GM12874 (cell line): Measurements from ENCODE around the gene BBLN.

Experiments used
- CTCF ChIP-seq: IDR thresholded peaks from 2 replicates; pipeline ENCODE4 v1.5.1; 2011; ENCODE audit warnings: low read depth, mild to moderate bottlenecking, control low read depth, low read length, moderate library complexity; ENCODE audit not compliant: insufficient read depth

BBLN gene

DNA sequence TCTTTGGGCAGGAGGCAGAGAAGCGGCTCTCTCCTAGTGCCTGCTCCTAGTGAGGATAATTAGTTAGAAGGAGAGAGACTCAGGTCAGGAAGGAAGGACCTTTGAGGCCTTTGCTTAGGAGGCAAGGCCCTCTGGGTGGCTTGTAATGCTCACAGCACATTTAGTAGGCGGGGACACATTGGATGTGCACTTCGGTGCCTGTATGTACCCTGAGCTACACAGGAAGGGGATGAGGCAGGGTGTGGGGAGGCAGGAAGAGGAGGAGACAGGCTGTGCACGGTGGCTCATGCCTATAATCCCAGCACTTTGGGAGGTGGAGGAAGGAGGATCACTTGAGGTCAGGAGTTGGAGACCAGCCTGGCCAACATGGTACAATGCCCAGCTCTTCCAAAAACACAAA lies 18.0 kb upstream of the BBLN start:
- no peak for TF ChIP-seq CTCF

DNA sequence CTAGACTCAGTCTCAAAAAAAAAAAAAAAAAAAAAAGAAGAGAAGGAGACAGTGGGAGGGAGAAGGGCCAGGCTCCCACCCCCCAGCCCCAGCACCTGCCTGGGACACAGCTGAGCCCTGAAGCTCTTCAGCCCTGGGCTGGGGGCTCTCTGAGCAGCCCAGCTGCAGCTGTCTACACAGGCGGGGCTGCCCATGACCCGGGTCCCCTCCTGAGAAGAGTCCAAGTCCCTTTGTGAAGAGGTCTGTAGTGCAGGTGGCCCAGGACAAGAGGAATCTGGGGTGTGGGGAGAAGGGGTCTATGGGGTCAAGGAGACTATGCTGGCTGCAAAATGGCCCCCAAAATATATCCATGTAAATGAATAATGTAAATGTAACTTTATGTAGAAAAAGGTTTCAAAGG lies 17.5 kb upstream of the BBLN start:
- no peak for TF ChIP-seq CTCF

GRCh38 chr9:128143525-128144238 lies 16.4 kb upstream of the BBLN start:
- 0 out of 2 replicates have a peak, but pooled peaks have one; percentile 2 for TF ChIP-seq CTCF

DNA sequence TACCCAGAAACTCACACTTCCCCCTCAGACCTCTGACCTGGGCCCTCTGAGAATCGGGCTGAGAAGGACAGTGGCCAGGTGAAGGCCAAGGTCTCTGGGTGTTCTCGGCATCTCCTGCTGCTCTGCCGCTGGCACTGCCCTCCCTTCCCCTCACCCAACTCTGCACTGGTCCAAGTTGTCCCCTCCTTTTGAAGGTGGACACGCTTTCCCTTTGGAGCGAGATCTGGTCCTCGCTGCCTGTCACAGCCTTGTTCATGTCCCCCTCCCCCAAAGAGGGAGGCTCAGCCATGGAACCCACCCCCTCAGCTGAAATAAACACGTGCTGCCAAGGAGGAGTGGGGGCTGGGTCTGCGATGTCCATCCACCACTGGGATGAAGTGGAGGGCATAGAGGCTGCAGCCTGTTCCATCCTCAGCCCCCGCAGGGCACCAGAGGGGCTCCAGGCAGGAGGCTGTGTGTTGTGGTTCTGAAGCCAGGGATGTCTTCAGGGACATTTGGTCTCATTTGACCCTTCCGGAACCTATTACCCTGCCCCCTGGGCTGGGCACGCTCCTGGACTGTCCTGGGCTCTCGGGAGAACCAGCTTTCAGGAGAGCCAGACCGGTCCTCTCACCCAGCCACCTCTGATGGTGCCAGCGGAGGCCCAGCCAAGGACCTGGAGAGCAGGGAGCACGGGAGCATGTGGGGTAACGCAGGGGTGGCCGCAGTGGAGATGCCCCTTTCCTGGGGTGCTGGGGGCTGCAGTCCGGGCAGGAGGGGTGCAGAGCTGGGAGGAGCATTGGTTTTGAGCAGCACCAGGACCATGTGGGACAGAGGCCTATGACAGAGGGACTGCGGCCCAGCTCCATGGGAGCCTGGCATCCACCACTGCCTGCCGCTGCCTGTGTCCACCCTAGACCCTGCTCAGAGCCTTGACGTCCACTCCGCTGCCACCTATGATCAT lies 15.6 kb upstream of the BBLN start:
- TF ChIP-seq CTCF, result no peak

DNA sequence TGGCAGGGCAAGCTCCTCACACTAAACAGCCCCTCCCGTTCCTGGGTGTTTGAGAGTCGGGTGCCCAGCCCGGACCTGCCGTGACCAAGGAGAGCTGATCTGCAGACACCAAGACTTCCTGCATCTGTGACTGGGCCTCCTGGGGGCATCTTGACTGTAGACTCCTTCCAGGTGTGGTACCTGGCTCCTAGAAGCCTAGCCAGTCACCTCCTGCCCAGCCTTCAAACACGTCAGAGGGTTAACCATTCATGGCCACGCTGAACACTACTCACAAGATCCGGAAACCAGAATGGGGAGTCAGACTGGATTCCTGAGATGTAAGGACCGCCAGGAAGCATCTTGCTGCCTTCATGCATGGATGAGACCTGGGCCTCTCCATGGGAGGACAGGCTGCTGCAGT lies 14.5 kb upstream of the BBLN start:
- TF ChIP-seq CTCF, result no peak

- TF ChIP-seq CTCF, result no peak
These were observed 14.1 kb upstream of the BBLN start for GRCh38 chr9:128145951-128146351.

- no peak for TF ChIP-seq CTCF
These were observed 13.4 kb upstream of the BBLN start for GRCh38 chr9:128146591-128147120.
